Measurements from ENCODE around the gene CHGA. TPM values are rescaled to one million over a fixed set of nuclear protein-coding genes. Genes with fewer than 3 reads are reported as not detected.

Gene CHGA
- total RNA-seq, 1 donor from 2014 or later = 0.67 TPM

GRCh38 chr14:92971601-92972180, 48.7 kb downstream of the CHGA start:
- peaks cover 6% of the 10 kb centered on the region for H3K4me1 Mint-ChIP-seq (ENCODE audit: unreplicated experiment)
- no peak for DNase-seq (ENCODE audit: low spot score)
- no peak overlapping the region for H3K27ac Mint-ChIP-seq (ENCODE audit: unreplicated experiment)
- no peak overlapping the region for H3K4me3 Mint-ChIP-seq (ENCODE audit: unreplicated experiment)
- peaks cover 4% of the 10 kb centered on the region for H3K9me3 Mint-ChIP-seq (ENCODE audit: unreplicated experiment)
- TF ChIP-seq, protein P1, sequence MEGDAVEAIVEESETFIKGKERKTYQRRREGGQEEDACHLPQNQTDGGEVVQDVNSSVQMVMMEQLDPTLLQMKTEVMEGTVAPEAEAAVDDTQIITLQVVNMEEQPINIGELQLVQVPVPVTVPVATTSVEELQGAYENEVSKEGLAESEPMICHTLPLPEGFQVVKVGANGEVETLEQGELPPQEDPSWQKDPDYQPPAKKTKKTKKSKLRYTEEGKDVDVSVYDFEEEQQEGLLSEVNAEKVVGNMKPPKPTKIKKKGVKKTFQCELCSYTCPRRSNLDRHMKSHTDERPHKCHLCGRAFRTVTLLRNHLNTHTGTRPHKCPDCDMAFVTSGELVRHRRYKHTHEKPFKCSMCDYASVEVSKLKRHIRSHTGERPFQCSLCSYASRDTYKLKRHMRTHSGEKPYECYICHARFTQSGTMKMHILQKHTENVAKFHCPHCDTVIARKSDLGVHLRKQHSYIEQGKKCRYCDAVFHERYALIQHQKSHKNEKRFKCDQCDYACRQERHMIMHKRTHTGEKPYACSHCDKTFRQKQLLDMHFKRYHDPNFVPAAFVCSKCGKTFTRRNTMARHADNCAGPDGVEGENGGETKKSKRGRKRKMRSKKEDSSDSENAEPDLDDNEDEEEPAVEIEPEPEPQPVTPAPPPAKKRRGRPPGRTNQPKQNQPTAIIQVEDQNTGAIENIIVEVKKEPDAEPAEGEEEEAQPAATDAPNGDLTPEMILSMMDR (IDR thresholded peaks at IDR 0.05; ENCODE audit: unreplicated experiment) = no peak
- H3K27me3 Mint-ChIP-seq (ENCODE audit: unreplicated experiment) = peaks cover 5% of the 10 kb centered on the region
- H3K36me3 Mint-ChIP-seq (ENCODE audit: low read depth, unreplicated experiment) = peaks cover 12% of the 10 kb centered on the region

- H3K4me3 Mint-ChIP-seq (ENCODE audit: unreplicated experiment) = no peak overlapping the region
- TF ChIP-seq, protein P1 (IDR thresholded peaks at IDR 0.05; ENCODE audit: unreplicated experiment) = peak; percentile 75
- H3K9me3 Mint-ChIP-seq (ENCODE audit: unreplicated experiment) = peaks cover 8% of the 10 kb centered on the region
- peaks cover 5% of the 10 kb centered on the region for H3K27me3 Mint-ChIP-seq (ENCODE audit: unreplicated experiment)
- peaks cover 27% of the 10 kb centered on the region for H3K36me3 Mint-ChIP-seq (ENCODE audit: low read depth, unreplicated experiment)
- peaks cover 6% of the 10 kb centered on the region for H3K4me1 Mint-ChIP-seq (ENCODE audit: unreplicated experiment)
- peak; percentile 72 for DNase-seq (ENCODE audit: low spot score)
- H3K27ac Mint-ChIP-seq (ENCODE audit: unreplicated experiment) = no peak overlapping the region
These were observed 50.4 kb downstream of the CHGA start for GRCh38 chr14:92973261-92973797.

- Mint-ChIP-seq H3K27ac (ENCODE audit: unreplicated experiment) (no peak overlapping the region), H3K4me3 (ENCODE audit: unreplicated experiment) (no peak overlapping the region), H3K36me3 (ENCODE audit: low read depth, unreplicated experiment) (peaks cover 28% of the 10 kb centered on the region), H3K27me3 (ENCODE audit: unreplicated experiment) (peaks cover 5% of the 10 kb centered on the region), H3K4me1 (ENCODE audit: unreplicated experiment) (peaks cover 6% of the 10 kb centered on the region), H3K9me3 (ENCODE audit: unreplicated experiment) (peaks cover 8% of the 10 kb centered on the region)
- no peak for DNase-seq (ENCODE audit: low spot score)
- TF ChIP-seq, protein P1 (IDR thresholded peaks at IDR 0.05; ENCODE audit: unreplicated experiment) = no peak
These were observed 50.9 kb downstream of the CHGA start for GRCh38 chr14:92973798-92974372.

GRCh38 chr14:92974541-92975345, 51.8 kb downstream of the CHGA start:
- TF ChIP-seq, protein P1 (IDR thresholded peaks at IDR 0.05; ENCODE audit: unreplicated experiment) = no peak
- peaks cover 6% of the 10 kb centered on the region for H3K27me3 Mint-ChIP-seq (ENCODE audit: unreplicated experiment)
- no peak overlapping the region for H3K4me3 Mint-ChIP-seq (ENCODE audit: unreplicated experiment)
- peaks cover 17% of the 10 kb centered on the region for H3K9me3 Mint-ChIP-seq (ENCODE audit: unreplicated experiment)
- no peak overlapping the region for H3K27ac Mint-ChIP-seq (ENCODE audit: unreplicated experiment)
- H3K4me1 Mint-ChIP-seq (ENCODE audit: unreplicated experiment) = peaks cover 6% of the 10 kb centered on the region
- DNase-seq (ENCODE audit: low spot score) = no peak
- H3K36me3 Mint-ChIP-seq (ENCODE audit: low read depth, unreplicated experiment) = peaks cover 36% of the 10 kb centered on the region
